ENCODE measurements around the gene BBLN. TPM values are rescaled to one million over a fixed set of nuclear protein-coding genes. Genes with fewer than 3 reads are reported as not detected.

Gene BBLN
- total and polyA plus RNA-seq, 11 donors, result 29.9 to 280 (median 47.3) TPM

DNA sequence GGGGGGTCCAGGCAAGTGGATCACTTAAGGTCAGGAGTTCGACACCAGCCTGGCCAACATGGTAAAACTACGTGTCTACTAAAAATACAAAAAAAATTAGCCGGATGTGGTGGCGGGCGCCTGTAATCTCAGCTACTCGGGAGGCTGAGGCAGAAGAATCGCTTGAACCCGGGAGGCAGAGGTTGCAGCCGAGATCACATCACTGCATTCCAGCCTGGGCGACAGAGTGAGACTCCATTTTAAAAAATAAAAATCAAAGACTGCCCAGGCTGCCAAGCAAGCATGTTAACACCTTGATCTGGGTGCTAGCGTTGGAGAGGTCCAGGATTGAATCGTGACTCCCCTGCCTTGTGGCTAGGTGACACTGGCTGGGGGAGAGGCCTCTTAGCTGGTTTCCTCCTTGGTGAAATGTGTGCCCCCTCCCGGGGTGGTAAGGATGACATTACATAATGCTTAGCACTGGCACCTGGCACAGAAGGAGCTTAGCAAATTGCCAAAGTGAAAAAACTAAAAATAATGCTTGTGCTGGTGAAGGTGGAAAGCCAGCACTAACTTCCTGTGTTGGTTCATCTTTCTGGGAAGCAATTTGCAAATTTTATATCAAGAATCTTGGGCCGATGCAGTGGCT, 33.5 kb downstream of the BBLN start:
- 81 to 88% (median 83%) methylated on average over 14 of the region's 14 CpGs for WGBS, 4 donors
- Histone ChIP-seq H3K27ac (peak overlapping the region in 9 of 12 donors; percentile 30 to 93 (median 90)), H3K4me1 (peaks cover 7 to 31% (median 18%) of the 10 kb centered on the region in 12 donors), H3K9me3 (no peaks in the 10 kb centered on the region), H3K27me3 (no peaks in the 10 kb centered on the region), H3K4me3 (peak overlapping the region in 4 of 12 donors; percentile 80 to 98 (median 94)), H3K36me3 (peaks cover 0 to 18% (median 12%) of the 10 kb centered on the region in 9 donors)
- DNase-seq, result no peak
- ATAC-seq, result no peak
- intact Hi-C loops (cut with DNase I), result loop anchor here in 2 of 10 donors (5.0 to 10.0 kb wide), 2 partner anchors 151 to 434 kb away; partner anchors contain the start of gene SLC27A4 (in 1 of the 2)
- no peak for TF ChIP-seq POLR2A (IDR thresholded peaks at IDR 0.05)
- no peak for TF ChIP-seq CTCF (IDR thresholded peaks at IDR 0.05)

DNA sequence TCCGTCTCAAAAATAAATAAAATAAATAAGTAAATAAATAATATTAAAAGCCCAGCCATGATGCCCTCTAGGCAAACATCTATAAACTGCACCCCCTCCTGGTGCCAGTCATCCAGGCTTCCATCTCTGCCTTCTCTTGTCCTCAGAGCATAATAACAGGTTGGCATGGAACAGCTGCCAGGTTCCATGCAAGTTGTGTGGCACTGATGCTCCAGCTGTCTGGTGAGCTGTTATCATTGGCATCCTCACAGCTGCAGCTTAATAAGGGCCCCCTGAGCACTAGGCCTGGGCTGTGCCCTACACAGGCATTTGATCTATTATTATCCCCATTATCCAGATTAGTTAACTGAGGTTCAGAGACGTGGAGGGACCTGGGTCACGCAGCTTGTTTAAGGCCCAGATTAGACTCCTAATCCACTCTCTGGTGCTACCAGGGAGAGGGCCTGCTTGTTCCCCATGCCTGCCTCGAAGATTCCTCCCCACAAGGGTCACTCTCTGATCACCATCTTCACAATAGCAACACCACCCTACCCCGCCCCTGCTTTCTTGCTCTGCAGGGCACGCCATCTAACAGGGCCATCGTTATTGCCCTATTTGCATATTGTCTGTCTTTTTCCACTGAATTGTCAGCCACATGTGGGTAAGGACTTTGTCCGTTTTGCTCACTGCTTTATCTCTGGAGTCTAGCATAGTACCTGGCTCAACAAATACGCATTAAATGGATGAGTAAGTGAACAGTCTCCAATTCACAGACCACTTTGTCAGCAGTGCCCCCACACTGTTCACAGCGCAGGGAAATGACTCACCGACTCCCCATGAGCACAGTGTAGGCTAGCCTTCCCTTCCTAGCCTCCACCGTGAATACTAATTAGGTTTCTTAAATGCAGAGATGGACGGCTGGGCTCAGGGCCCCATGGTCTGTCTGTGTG, 41.6 kb downstream of the BBLN start:
- WGBS, 4 donors, result 85 to 89% (median 88%) methylated on average over 12 to 13 of the region's 13 CpGs
- Histone ChIP-seq H3K36me3 (no peaks in the 10 kb centered on the region), H3K4me3 (no peak overlapping the region), H3K27ac (no peak overlapping the region), H3K4me1 (peaks cover 0 to 19% (median 8%) of the 10 kb centered on the region in 12 donors), H3K9me3 (no peaks in the 10 kb centered on the region), H3K27me3 (peaks cover 0 to 14% (median 6%) of the 10 kb centered on the region in 9 donors)
- intact Hi-C loops (cut with DNase I), result loop anchor here in 2 of 10 donors (10.0 kb wide), 2 partner anchors 53 to 143 kb away; partner anchors contain the start of gene SLC27A4 (in 1 of the 2)
- TF ChIP-seq POLR2A (IDR thresholded peaks at IDR 0.05) (no peak), CTCF (IDR thresholded peaks at IDR 0.05) (no peak)
- DNase-seq (peak in 1 of 5 donors; percentile 21), ATAC-seq (no peak)

DNA sequence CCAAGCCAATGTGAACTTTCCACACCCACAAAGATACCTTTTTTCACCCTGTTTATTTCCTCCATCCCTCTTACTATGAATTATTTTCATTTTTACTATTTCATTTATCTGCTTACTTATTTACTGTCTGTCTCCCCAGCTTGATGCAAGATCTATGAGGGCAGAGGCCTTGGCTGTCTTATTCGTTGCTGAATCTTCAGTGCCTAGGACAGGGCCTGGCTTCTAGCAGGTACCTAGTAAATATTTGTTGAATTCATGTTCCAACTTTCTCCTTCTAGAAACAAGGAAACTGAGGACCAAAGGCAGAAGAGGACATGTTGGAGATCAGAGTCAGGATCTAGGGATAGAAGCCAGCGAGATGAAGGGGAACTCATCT, 42.6 kb downstream of the BBLN start:
- Histone ChIP-seq H3K4me3 (peak overlapping the region in 7 of 12 donors; percentile 50 to 84 (median 75)), H3K9me3 (no peaks in the 10 kb centered on the region), H3K4me1 (peaks cover 0 to 19% (median 8%) of the 10 kb centered on the region in 12 donors), H3K27ac (peak overlapping the region in 1 of 12 donors; percentile 62), H3K36me3 (no peaks in the 10 kb centered on the region), H3K27me3 (peaks cover 0 to 14% (median 6%) of the 10 kb centered on the region in 9 donors)
- intact Hi-C loops (cut with DNase I), result loop anchor here in 2 of 10 donors (10.0 kb wide), 2 partner anchors 52 to 142 kb away; partner anchors contain the start of gene SLC27A4 (in 1 of the 2)
- TF ChIP-seq CTCF (IDR thresholded peaks at IDR 0.05) (no peak), POLR2A (IDR thresholded peaks at IDR 0.05) (no peak)
- ATAC-seq, result no peak
- 12 to 24% (median 17%) methylated on average over 2 of the region's 2 CpGs for WGBS, 4 donors
- DNase-seq, result no peak
